Measurements from ENCODE around the gene LETM1. TPM values are rescaled to one million over a fixed set of nuclear protein-coding genes. Genes with fewer than 3 reads are reported as not detected.

The LETM1 gene
- total and polyA plus RNA-seq, 2 of the 13 experiments (the other 11 are each of a cell fraction or from before 2014, with no cell fraction given), result 9.7 to 41.6 TPM

- TF ChIP-seq ZNF138 (CRISPR knock-in tag; IDR thresholded peaks at IDR 0.05; ENCODE audit: low read depth), result no peak
- TF ChIP-seq REPIN1 (CRISPR knock-in tag; IDR thresholded peaks at IDR 0.05; ENCODE audit: borderline replicate concordance, low read depth), result no peak; the same call in 1 of the 2 replicates
- TF ChIP-seq ZNF280D (CRISPR knock-in tag; IDR thresholded peaks at IDR 0.05), result no peak
- peak; percentile 75 for TF ChIP-seq PCBP1 (IDR thresholded peaks at IDR 0.05; ENCODE audit: borderline replicate concordance, low read depth, low read length)
- TF ChIP-seq ZNF574 (CRISPR knock-in tag; IDR thresholded peaks at IDR 0.05), result peak; percentile 65; the same call in 1 of the 2 replicates
- no peak for TF ChIP-seq ZNF282 (IDR thresholded peaks at IDR 0.05; ENCODE audit: partially characterized antibody)
- no peak for TF ChIP-seq ATF1 (CRISPR knock-in tag; IDR thresholded peaks at IDR 0.05)
- peak; percentile 96 for TF ChIP-seq AGO1 (IDR thresholded peaks at IDR 0.05; ENCODE audit: low read depth, low read length, poor library complexity, severe bottlenecking)
- no peak for TF ChIP-seq ZNF34 (CRISPR knock-in tag; IDR thresholded peaks at IDR 0.05; ENCODE audit: borderline replicate concordance)
- 0 out of 2 replicates have a peak, but pooled peaks have one; percentile 82 for TF ChIP-seq FOXO4 (CRISPR knock-in tag; conservative IDR thresholded peaks at IDR 0.05)
- TF ChIP-seq FLYWCH1 (CRISPR knock-in tag; IDR thresholded peaks at IDR 0.05), result no peak
- no peak for TF ChIP-seq ZNF260 (CRISPR knock-in tag; IDR thresholded peaks at IDR 0.05; ENCODE audit: borderline replicate concordance, low read depth)
- no peak for TF ChIP-seq ZNF292 (CRISPR knock-in tag; IDR thresholded peaks at IDR 0.05; ENCODE audit: borderline replicate concordance, low read depth)
- peak; percentile 66; the same call in 1 of the 2 replicates for TF ChIP-seq ZNF557 (CRISPR knock-in tag; IDR thresholded peaks at IDR 0.05)
- no peak for TF ChIP-seq ZNF850 (CRISPR knock-in tag; conservative IDR thresholded peaks at IDR 0.05)
- no peak for TF ChIP-seq ZNF225 (CRISPR knock-in tag; IDR thresholded peaks at IDR 0.05)
- TF ChIP-seq ZNF503 (CRISPR knock-in tag; IDR thresholded peaks at IDR 0.05), result no peak; the same call in 1 of the 2 replicates
- no peak for TF ChIP-seq ZNF7 (CRISPR knock-in tag; IDR thresholded peaks at IDR 0.05)
- no peak for TF ChIP-seq CAMTA2 (CRISPR knock-in tag; IDR thresholded peaks at IDR 0.05; ENCODE audit: borderline replicate concordance)
Observed at GRCh38 chr4:1766106-1767060, 89.6 kb downstream of the LETM1 start (continued).
